ENCODE data around the gene SPATA32. TPM values are rescaled to one million over a fixed set of nuclear protein-coding genes. Genes with fewer than 3 reads are reported as not detected.

SPATA32 gene
- total RNA-seq, 4 donors from 2014 or later: not detected

- Histone ChIP-seq H3K4me1 (peaks cover 98 to 100% (median 100%) of the 10 kb centered on the region in 4 donors), H3K27me3 (no peaks in the 10 kb centered on the region), H3K27ac (replicated peaks in 1 of 4) (peak overlapping the region; percentile 79 to 99 (median 84)), H3K36me3 (peaks cover 6 to 11% (median 7%) of the 10 kb centered on the region in 4 donors), H3K4me3 (no peak overlapping the region), H3K9me3 (no peaks in the 10 kb centered on the region)
- TF ChIP-seq POLR2A (IDR thresholded peaks at IDR 0.05; ENCODE audit: low read depth) (no peak), EP300 (IDR thresholded peaks at IDR 0.05) (no peak), CTCF (IDR thresholded peaks at IDR 0.05) (no peak), POLR2AphosphoS5 (IDR thresholded peaks at IDR 0.05) (peak in 1 of 2 donors; percentile 42)
- DNase-seq (ENCODE audit: extremely low spot score): no peak
- intact Hi-C loops (cut with DNase I): no loop called here
- 23% methylated on average over 3 of the region's 3 CpGs for WGBS
Observed at GRCh38 chr17:45294506-45294905, 32.6 kb upstream of the SPATA32 start.

- Histone ChIP-seq H3K4me3 (no peak overlapping the region), H3K27me3 (no peaks in the 10 kb centered on the region), H3K9me3 (no peaks in the 10 kb centered on the region), H3K27ac (replicated peaks in 1 of 4) (peak overlapping the region; percentile 79 to 99 (median 84)), H3K4me1 (peaks cover 98 to 100% (median 100%) of the 10 kb centered on the region in 4 donors), H3K36me3 (peaks cover 6 to 20% (median 11%) of the 10 kb centered on the region in 4 donors)
- intact Hi-C loops (cut with DNase I): no loop called here
- TF ChIP-seq POLR2AphosphoS5 (IDR thresholded peaks at IDR 0.05) (peak; percentile 52 to 75), POLR2A (IDR thresholded peaks at IDR 0.05; ENCODE audit: low read depth) (no peak), CTCF (IDR thresholded peaks at IDR 0.05) (peak in 1 of 3 experiments; percentile 3), EP300 (IDR thresholded peaks at IDR 0.05) (no peak)
- peak; percentile 95 for DNase-seq (ENCODE audit: extremely low spot score)
- WGBS: 33% methylated on average over 8 of the region's 10 CpGs
Observed at GRCh38 chr17:45293413-45294211, 31.7 kb upstream of the SPATA32 start.

GRCh38 chr17:45292696-45293412 is 31.0 kb upstream of the SPATA32 start:
- intact Hi-C loops (cut with DNase I): no loop called here
- peaks cover 6 to 23% (median 15%) of the 10 kb centered on the region in 4 donors for H3K36me3 ChIP-seq
- no peak for TF ChIP-seq EP300 (IDR thresholded peaks at IDR 0.05)
- TF ChIP-seq POLR2A (IDR thresholded peaks at IDR 0.05; ENCODE audit: low read depth): no peak
- TF ChIP-seq POLR2AphosphoS5 (IDR thresholded peaks at IDR 0.05): no peak
- no peak for TF ChIP-seq CTCF (IDR thresholded peaks at IDR 0.05)
- peak overlapping the region; percentile 79 to 99 (median 84) for H3K27ac ChIP-seq (replicated peaks in 1 of 4)
- WGBS: 54% methylated on average over 12 of the region's 12 CpGs
- no peaks in the 10 kb centered on the region for H3K27me3 ChIP-seq
- H3K4me1 ChIP-seq: peaks cover 98 to 100% (median 100%) of the 10 kb centered on the region in 4 donors
- no peak for DNase-seq (ENCODE audit: extremely low spot score)
- no peak overlapping the region for H3K4me3 ChIP-seq
- no peaks in the 10 kb centered on the region for H3K9me3 ChIP-seq

- Histone ChIP-seq H3K4me1 (peaks cover 90 to 100% (median 100%) of the 10 kb centered on the region in 4 donors), H3K4me3 (no peak overlapping the region), H3K36me3 (peaks cover 6 to 39% (median 27%) of the 10 kb centered on the region in 4 donors), H3K27ac (replicated peaks in 1 of 4) (peak overlapping the region; percentile 79 to 99 (median 84)), H3K27me3 (no peaks in the 10 kb centered on the region), H3K9me3 (no peaks in the 10 kb centered on the region)
- intact Hi-C loops (cut with DNase I): no loop called here
- WGBS: 57% methylated on average over 5 of the region's 5 CpGs
- TF ChIP-seq POLR2AphosphoS5 (IDR thresholded peaks at IDR 0.05): no peak
- no peak for TF ChIP-seq POLR2A (IDR thresholded peaks at IDR 0.05; ENCODE audit: low read depth)
- TF ChIP-seq CTCF (IDR thresholded peaks at IDR 0.05): no peak
- no peak for TF ChIP-seq EP300 (IDR thresholded peaks at IDR 0.05)
- DNase-seq (ENCODE audit: extremely low spot score): no peak
Observed at GRCh38 chr17:45291171-45291805, 29.4 kb upstream of the SPATA32 start.
